Esophagus muscularis mucosa (tissue), 4 donors: ENCODE data around the gene NHLRC2.

Experiments
- CTCF ChIP-seq, 3 experiments: fragments of 200-600 bp in 2 of 3; fragments of 450-650 bp in 1 of 3; sonication (generic) in 2 of 3; IDR thresholded peaks; one replicate each; pipeline ENCODE4 v1.5.1; 2017 to 2019; ENCODE audit warnings: antibody characterized with exemption in 3 of 3, mild to moderate bottlenecking in 2 of 3, moderate library complexity in 1 of 3
- EP300 ChIP-seq: sonication (generic); formaldehyde crosslinking; IDR thresholded peaks from one replicate; pipeline ENCODE4 v1.6.1; 2017; ENCODE audit warnings: antibody characterized with exemption
- POLR2A ChIP-seq: fragments of 450-650 bp; IDR thresholded peaks from one replicate; pipeline ENCODE4 v1.6.1; 2017; ENCODE audit warnings: antibody characterized with exemption, moderate library complexity, mild to moderate bottlenecking, low read depth
- POLR2AphosphoS5 ChIP-seq, 2 donors: sonication (generic); formaldehyde crosslinking; IDR thresholded peaks; one replicate each; pipeline ENCODE4 v1.6.1; 2017; ENCODE audit warnings: antibody characterized with exemption in 2 of 2

GRCh38 chr10:113965683-113966082 lies 111.2 kb downstream of the NHLRC2 start:
- no peak for TF ChIP-seq CTCF (IDR thresholded peaks at IDR 0.05)
- TF ChIP-seq POLR2A: no peak
- TF ChIP-seq POLR2AphosphoS5 (IDR thresholded peaks at IDR 0.05): no peak
- no peak for TF ChIP-seq EP300
